ENCODE results near the gene ENAH. TPM values are rescaled to one million over a fixed set of nuclear protein-coding genes. Genes with fewer than 3 reads are reported as not detected.

The ENAH gene
- total and polyA plus RNA-seq, 4 donors: 15.5 to 89.4 (median 48.4) TPM

GRCh38 chr1:225655509-225656258, 2.8 kb upstream of the ENAH start:
- peak; percentile 83 to 95 (median 95) for DNase-seq
- no peaks in the 10 kb centered on the region for H3K36me3 ChIP-seq (ENCODE audit: control insufficient read depth in 4 of 4, insufficient read depth in 4 of 4, low read length in 4 of 4)
- WGBS, 2 donors: 56 to 74% methylated on average over 4 of the region's 4 CpGs
- H3K27ac ChIP-seq (ENCODE audit: low read depth in 1 of 2, low read length in 1 of 2): peak overlapping the region in 1 of 2 donors; percentile 46
- no peak overlapping the region for H3K9ac ChIP-seq (ENCODE audit: insufficient read depth in 1 of 2, low read length in 2 of 2)
- no peak for TF ChIP-seq CTCF (IDR thresholded peaks at IDR 0.05; ENCODE audit: control extremely low read depth, extremely low read depth)
- H3K9me3 ChIP-seq (ENCODE audit: control insufficient read depth in 4 of 4, insufficient read depth in 3 of 4, low read length in 3 of 4): peaks cover 0 to 1% (median 0%) of the 10 kb centered on the region in 4 donors
- no peak overlapping the region for H3K4me3 ChIP-seq
- H3K27me3 ChIP-seq (ENCODE audit: control insufficient read depth in 3 of 3, insufficient read depth in 3 of 3, low read length in 2 of 3): no peaks in the 10 kb centered on the region
- peaks cover 1 to 25% (median 15%) of the 10 kb centered on the region in 5 donors for H3K4me1 ChIP-seq (ENCODE audit: control insufficient read depth in 5 of 5, insufficient read depth in 5 of 5, low read length in 5 of 5)
- no peak for ATAC-seq (ENCODE audit: insufficient read depth, low FRiP score)

GRCh38 chr1:225654688-225655508, 2.0 kb upstream of the ENAH start:
- peaks cover 0 to 27% (median 15%) of the 10 kb centered on the region in 5 donors for H3K4me1 ChIP-seq (ENCODE audit: control insufficient read depth in 5 of 5, insufficient read depth in 5 of 5, low read length in 5 of 5)
- TF ChIP-seq CTCF (IDR thresholded peaks at IDR 0.05; ENCODE audit: control extremely low read depth, extremely low read depth): no peak
- peak overlapping the region in 1 of 2 donors; percentile 27 for H3K9ac ChIP-seq (ENCODE audit: insufficient read depth in 1 of 2, low read length in 2 of 2)
- ATAC-seq (ENCODE audit: insufficient read depth, low FRiP score) (no peak), DNase-seq (no peak)
- no peaks in the 10 kb centered on the region for H3K27me3 ChIP-seq (ENCODE audit: control insufficient read depth in 3 of 3, insufficient read depth in 3 of 3, low read length in 2 of 3)
- no peak overlapping the region for H3K4me3 ChIP-seq
- peak overlapping the region in 1 of 2 donors; percentile 64 for H3K27ac ChIP-seq (ENCODE audit: low read depth in 1 of 2, low read length in 1 of 2)
- 88 to 92% methylated on average over 15 of the region's 15 CpGs for WGBS, 2 donors
- peaks cover 0 to 1% (median 0%) of the 10 kb centered on the region in 4 donors for H3K9me3 ChIP-seq (ENCODE audit: control insufficient read depth in 4 of 4, insufficient read depth in 3 of 4, low read length in 3 of 4)
- H3K36me3 ChIP-seq (ENCODE audit: control insufficient read depth in 4 of 4, insufficient read depth in 4 of 4, low read length in 4 of 4): no peaks in the 10 kb centered on the region

- peaks cover 0 to 1% (median 0%) of the 10 kb centered on the region in 4 donors for H3K9me3 ChIP-seq (ENCODE audit: control insufficient read depth in 4 of 4, insufficient read depth in 3 of 4, low read length in 3 of 4)
- H3K4me3 ChIP-seq: no peak overlapping the region
- no peaks in the 10 kb centered on the region for H3K36me3 ChIP-seq (ENCODE audit: control insufficient read depth in 4 of 4, insufficient read depth in 4 of 4, low read length in 4 of 4)
- peak overlapping the region in 1 of 2 donors; percentile 44 for H3K9ac ChIP-seq (ENCODE audit: insufficient read depth in 1 of 2, low read length in 2 of 2)
- no peak for TF ChIP-seq CTCF (IDR thresholded peaks at IDR 0.05; ENCODE audit: control extremely low read depth, extremely low read depth)
- H3K4me1 ChIP-seq (ENCODE audit: control insufficient read depth in 5 of 5, insufficient read depth in 5 of 5, low read length in 5 of 5): peaks cover 0 to 30% (median 15%) of the 10 kb centered on the region in 5 donors
- DNase-seq (no peak), ATAC-seq (ENCODE audit: insufficient read depth, low FRiP score) (no peak)
- 77 to 85% methylated on average over 4 of the region's 4 CpGs for WGBS, 2 donors
- H3K27ac ChIP-seq (ENCODE audit: low read depth in 1 of 2, low read length in 1 of 2): peak overlapping the region in 1 of 2 donors; percentile 97
- H3K27me3 ChIP-seq (ENCODE audit: control insufficient read depth in 3 of 3, insufficient read depth in 3 of 3, low read length in 2 of 3): no peaks in the 10 kb centered on the region
These were observed 1.3 kb upstream of the ENAH start for GRCh38 chr1:225654277-225654597.

All from lung (tissue), 12 donors.